Testis (tissue), 2 donors: ENCODE results near the gene SMIM29.

Experiments used
- POLR2A ChIP-seq: fragments of 450-650 bp; IDR thresholded peaks from one replicate; pipeline ENCODE4 v1.6.1; 2017; ENCODE audit warnings: antibody characterized with exemption, mild to moderate bottlenecking, moderate library complexity
- TF ChIP-seq, protein P1 (sequence below), 3 experiments: fragments of 450-650 bp in 2 of 3; fragments of 200-600 bp in 1 of 3; sonication (generic) in 1 of 3; IDR thresholded peaks; one replicate each; pipeline ENCODE4 v1.5.1; 2016 to 2019; ENCODE audit warnings: antibody characterized with exemption in 3 of 3, mild to moderate bottlenecking in 2 of 3, moderate library complexity in 1 of 3

DNA sequence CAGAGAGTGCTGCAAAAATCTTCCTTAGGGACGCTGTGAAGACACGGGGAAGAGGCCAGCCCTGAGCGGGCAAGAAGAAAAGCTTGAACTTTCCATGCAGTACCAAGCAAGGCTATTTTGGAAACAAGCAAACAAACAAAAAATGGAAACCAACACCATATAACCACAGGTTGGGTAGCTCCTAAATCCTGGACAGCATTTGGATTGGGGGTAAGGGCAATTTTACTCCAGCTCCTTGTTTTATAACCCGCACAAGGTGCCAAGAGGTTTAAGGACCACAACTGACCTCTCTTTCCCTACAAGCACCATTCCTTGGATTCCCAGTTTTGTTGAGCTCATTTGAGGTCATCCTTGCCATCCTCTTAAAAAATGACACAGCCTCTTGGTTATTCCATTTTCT lies 31.4 kb upstream of the SMIM29 start:
- TF ChIP-seq, protein P1, sequence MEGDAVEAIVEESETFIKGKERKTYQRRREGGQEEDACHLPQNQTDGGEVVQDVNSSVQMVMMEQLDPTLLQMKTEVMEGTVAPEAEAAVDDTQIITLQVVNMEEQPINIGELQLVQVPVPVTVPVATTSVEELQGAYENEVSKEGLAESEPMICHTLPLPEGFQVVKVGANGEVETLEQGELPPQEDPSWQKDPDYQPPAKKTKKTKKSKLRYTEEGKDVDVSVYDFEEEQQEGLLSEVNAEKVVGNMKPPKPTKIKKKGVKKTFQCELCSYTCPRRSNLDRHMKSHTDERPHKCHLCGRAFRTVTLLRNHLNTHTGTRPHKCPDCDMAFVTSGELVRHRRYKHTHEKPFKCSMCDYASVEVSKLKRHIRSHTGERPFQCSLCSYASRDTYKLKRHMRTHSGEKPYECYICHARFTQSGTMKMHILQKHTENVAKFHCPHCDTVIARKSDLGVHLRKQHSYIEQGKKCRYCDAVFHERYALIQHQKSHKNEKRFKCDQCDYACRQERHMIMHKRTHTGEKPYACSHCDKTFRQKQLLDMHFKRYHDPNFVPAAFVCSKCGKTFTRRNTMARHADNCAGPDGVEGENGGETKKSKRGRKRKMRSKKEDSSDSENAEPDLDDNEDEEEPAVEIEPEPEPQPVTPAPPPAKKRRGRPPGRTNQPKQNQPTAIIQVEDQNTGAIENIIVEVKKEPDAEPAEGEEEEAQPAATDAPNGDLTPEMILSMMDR (IDR thresholded peaks at IDR 0.05) = no peak
- no peak for TF ChIP-seq POLR2A
